Mucosa of rectum (tissue), 2 donors: ENCODE data around the gene SAMM50.
A peak's percentile ranks its signal among the peaks of the same experiment; 100 is the strongest.

ENCODE experiments used
- H3K27ac ChIP-seq, 2 donors: one replicate each; pipeline ENCODE4 v1.7.0; 2013; ENCODE audit warnings: inconsistent platforms in 2 of 2, low read depth in 2 of 2, low read length in 2 of 2
- H3K27me3 ChIP-seq, 2 donors: one replicate each; pipeline ENCODE4 v1.7.0; 2013; ENCODE audit warnings: low read length in 2 of 2; ENCODE audit not compliant: control insufficient read depth in 2 of 2, insufficient read depth in 2 of 2
- H3K36me3 ChIP-seq, 2 donors: one replicate each; pipeline ENCODE4 v1.7.0; 2013; ENCODE audit warnings: low read length in 2 of 2; ENCODE audit not compliant: control insufficient read depth in 2 of 2, insufficient read depth in 2 of 2
- H3K4me1 ChIP-seq, 2 donors: one replicate each; pipeline ENCODE4 v1.7.0; 2013; ENCODE audit warnings: low read length in 2 of 2, mild to moderate bottlenecking in 1 of 2; ENCODE audit not compliant: control insufficient read depth in 2 of 2, insufficient read depth in 2 of 2
- H3K4me3 ChIP-seq, 2 donors: one replicate each; pipeline ENCODE4 v1.7.0; 2013; ENCODE audit warnings: low read length in 2 of 2
- H3K9ac ChIP-seq, 2 donors: one replicate each; pipeline ENCODE4 v1.7.0; 2013; ENCODE audit warnings: low read length in 2 of 2, low read depth in 1 of 2, mild to moderate bottlenecking in 1 of 2
- H3K9me3 ChIP-seq, 2 donors: one replicate each; pipeline ENCODE4 v1.7.0; 2013; ENCODE audit warnings: low read length in 2 of 2; ENCODE audit not compliant: control insufficient read depth in 2 of 2
- donor health status: healthy.
- donor health status: Normal muscosa, but diverticular disease.

The SAMM50 gene

GRCh38 chr22:43955040-43955882 is at the start of gene SAMM50:
TSS of gene SAMM50 (plus strand) at chr22:43955442. CDS start at chr22:43955578, 136 bp downstream.
- H3K27me3 ChIP-seq, result no peaks in the 10 kb centered on the region
- peak within 1 kb of the TSS; percentile 78 to 90 for H3K27ac ChIP-seq
- peaks cover 8 to 15% of the 10 kb centered on the region in 2 donors for H3K4me1 ChIP-seq
- peak within 1 kb of the TSS; percentile 88 to 96 for H3K4me3 ChIP-seq
- no peaks in the 10 kb centered on the region for H3K36me3 ChIP-seq
- no peaks in the 10 kb centered on the region for H3K9me3 ChIP-seq
- peak within 1 kb of the TSS; percentile 78 to 84 for H3K9ac ChIP-seq

- Histone ChIP-seq H3K9me3 (no peaks in the 10 kb centered on the region), H3K36me3 (no peaks in the 10 kb centered on the region), H3K27ac (no peak overlapping the region), H3K9ac (no peak overlapping the region), H3K27me3 (peaks cover 0 to 5% of the 10 kb centered on the region in 2 donors), H3K4me3 (no peak overlapping the region), H3K4me1 (no peaks in the 10 kb centered on the region)
Measured at GRCh38 chr22:43905681-43906080, 49.6 kb upstream of the SAMM50 start.

GRCh38 chr22:43909708-43910107 is 45.5 kb upstream of the SAMM50 start:
- Histone ChIP-seq H3K9me3 (no peaks in the 10 kb centered on the region), H3K36me3 (no peaks in the 10 kb centered on the region), H3K4me1 (no peaks in the 10 kb centered on the region), H3K27ac (no peak overlapping the region), H3K9ac (no peak overlapping the region), H3K27me3 (peaks cover 0 to 5% of the 10 kb centered on the region in 2 donors), H3K4me3 (no peak overlapping the region)

DNA sequence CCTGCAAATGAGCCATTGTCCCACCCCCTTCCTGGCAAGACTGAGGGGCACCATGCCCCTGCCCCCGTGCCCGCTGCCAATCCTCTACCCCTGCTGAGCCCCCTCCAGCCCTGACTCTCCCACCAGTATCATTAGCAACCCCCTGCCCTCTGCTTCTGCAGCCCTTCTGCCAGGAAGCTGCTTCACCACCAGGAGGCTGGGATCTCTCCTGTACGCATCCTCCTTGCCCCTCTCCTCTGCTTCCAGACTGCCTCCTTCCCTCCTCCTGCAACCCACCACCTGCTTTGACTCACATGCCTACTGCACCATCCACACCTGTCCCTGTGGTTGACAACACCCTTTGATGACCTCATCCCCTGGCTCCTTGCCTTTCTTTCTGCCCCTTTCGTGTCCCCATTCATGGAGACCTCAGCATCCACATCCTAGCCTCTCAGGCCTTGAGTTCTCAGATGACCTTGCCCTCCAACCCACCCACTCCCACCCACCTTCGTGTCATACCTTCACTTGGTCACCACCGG is 45.0 kb upstream of the SAMM50 start:
- Histone ChIP-seq H3K9me3 (no peaks in the 10 kb centered on the region), H3K27ac (no peak overlapping the region), H3K9ac (no peak overlapping the region), H3K27me3 (peaks cover 0 to 5% of the 10 kb centered on the region in 2 donors), H3K4me3 (no peak overlapping the region), H3K36me3 (no peaks in the 10 kb centered on the region), H3K4me1 (no peaks in the 10 kb centered on the region)

DNA sequence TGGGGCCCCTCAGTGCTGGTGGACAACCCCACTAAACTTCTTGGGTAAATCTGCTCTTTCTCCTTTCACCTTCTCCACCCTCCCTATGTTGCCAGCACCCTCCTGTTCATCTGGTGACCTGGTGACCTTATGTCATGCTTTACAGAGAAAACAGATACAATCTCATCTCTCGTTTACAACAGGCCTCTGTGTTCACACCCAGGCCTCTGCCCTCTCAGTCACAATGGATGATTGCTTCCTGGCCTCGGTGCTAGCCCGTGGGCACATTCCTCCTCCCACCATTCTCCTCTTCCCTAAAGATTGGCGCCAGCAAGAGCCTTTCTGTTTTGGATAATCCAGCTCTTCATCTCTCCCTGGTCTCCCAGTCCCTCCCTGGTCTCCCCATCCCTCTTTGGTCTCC is 43.9 kb upstream of the SAMM50 start:
- H3K9me3 ChIP-seq, result no peaks in the 10 kb centered on the region
- no peaks in the 10 kb centered on the region for H3K36me3 ChIP-seq
- no peak overlapping the region for H3K9ac ChIP-seq
- H3K27me3 ChIP-seq, result peaks cover 0 to 5% of the 10 kb centered on the region in 2 donors
- no peaks in the 10 kb centered on the region for H3K4me1 ChIP-seq
- H3K4me3 ChIP-seq, result no peak overlapping the region
- no peak overlapping the region for H3K27ac ChIP-seq

DNA sequence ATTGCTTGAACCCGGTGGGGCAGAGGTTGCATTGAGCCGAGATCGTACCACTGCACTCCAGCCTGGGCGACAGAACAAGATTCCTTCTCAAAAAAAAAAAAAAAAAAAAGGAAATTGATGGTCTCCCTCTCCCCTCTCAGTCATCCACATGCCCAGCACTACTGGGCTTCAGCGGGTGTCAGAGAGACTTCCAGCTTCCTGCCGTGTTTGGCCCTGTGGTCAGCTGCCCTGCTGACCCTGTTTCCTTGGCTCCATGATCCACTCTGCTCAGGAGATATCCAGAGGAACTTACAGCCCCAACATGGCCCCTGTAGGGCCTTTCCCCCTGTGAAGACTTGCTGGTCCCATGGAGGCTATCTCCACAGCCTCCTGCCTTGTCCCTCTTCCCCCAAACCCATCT is 37.7 kb upstream of the SAMM50 start:
- peaks cover 0 to 3% of the 10 kb centered on the region in 2 donors for H3K27me3 ChIP-seq
- H3K9ac ChIP-seq, result no peak overlapping the region

GRCh38 chr22:43919106-43919973 is 35.9 kb upstream of the SAMM50 start:
- Histone ChIP-seq H3K4me3 (no peak overlapping the region), H3K27ac (no peak overlapping the region), H3K4me1 (no peaks in the 10 kb centered on the region), H3K9me3 (no peaks in the 10 kb centered on the region), H3K27me3 (peaks cover 0 to 3% of the 10 kb centered on the region in 2 donors), H3K36me3 (no peaks in the 10 kb centered on the region), H3K9ac (no peak overlapping the region)

More for the DNA sequence above, 37.7 kb upstream of the SAMM50 start:
- H3K27ac ChIP-seq, result no peak overlapping the region
- H3K4me3 ChIP-seq, result no peak overlapping the region
- no peaks in the 10 kb centered on the region for H3K4me1 ChIP-seq
- no peaks in the 10 kb centered on the region for H3K36me3 ChIP-seq
- H3K9me3 ChIP-seq, result no peaks in the 10 kb centered on the region

DNA sequence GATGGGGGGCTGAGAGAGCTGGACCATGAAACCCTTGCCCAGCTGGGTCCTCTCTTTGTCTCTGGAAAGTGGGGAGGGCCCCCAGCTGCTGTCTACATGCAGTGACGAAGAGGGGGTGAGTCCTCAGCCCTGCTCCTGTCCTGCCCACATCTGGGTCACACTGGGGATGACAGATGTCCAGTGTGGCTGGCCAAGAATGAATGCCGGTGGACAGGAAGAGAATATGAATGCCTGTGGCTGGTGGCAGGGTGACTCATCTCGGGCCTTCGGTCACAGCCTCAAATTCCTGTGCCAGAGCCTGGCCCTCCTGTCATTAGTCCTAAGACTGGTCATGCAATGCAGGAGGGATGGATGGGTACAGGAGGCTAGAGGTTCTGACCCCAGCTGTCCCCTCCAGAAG is 33.9 kb upstream of the SAMM50 start:
- Histone ChIP-seq H3K27ac (no peak overlapping the region), H3K27me3 (peaks cover 5 to 10% of the 10 kb centered on the region in 2 donors), H3K4me1 (no peaks in the 10 kb centered on the region), H3K9ac (no peak overlapping the region), H3K36me3 (no peaks in the 10 kb centered on the region), H3K9me3 (no peaks in the 10 kb centered on the region), H3K4me3 (no peak overlapping the region)

DNA sequence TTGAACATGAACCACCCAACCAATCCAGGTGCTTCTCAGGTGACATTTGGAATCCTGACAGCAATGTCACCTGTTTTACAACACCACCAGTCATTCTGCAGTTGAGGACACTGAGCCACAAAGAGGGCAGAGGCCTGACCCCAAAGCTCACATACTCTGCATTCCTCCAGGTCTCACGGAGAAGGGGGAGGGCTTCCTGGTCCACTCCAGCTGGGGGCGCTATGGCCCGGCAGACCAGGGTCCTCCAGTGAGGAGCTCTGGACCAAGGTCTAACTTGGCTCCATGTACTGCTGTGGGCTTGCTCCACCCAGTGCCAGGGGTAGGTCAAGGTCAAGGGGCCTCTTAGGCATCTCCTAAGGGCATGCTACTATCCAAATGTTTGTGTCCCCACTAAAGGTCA is 33.1 kb upstream of the SAMM50 start:
- Histone ChIP-seq H3K9ac (no peak overlapping the region), H3K27me3 (peaks cover 5 to 10% of the 10 kb centered on the region in 2 donors), H3K9me3 (no peaks in the 10 kb centered on the region), H3K36me3 (no peaks in the 10 kb centered on the region), H3K4me1 (no peaks in the 10 kb centered on the region), H3K27ac (no peak overlapping the region), H3K4me3 (no peak overlapping the region)

DNA sequence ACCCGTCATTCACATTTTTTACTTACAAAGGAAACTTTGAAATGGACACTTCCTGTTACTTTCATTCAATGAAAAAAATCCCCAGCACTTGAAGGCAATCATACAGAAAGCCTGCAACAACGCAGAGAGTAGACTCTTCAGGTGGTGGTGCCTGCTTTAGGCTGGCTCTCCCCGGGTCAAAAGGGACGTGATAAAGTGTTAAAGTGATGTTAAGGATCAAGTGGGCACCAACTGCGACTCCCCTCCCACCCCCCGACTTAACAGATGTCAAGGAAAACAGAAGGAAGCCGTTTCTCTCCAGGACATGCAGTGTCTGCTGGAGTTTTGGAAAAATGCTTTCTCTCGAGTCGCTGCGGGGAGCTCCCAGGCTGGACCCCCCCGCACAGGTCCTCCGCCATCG is 32.1 kb upstream of the SAMM50 start:
- H3K27ac ChIP-seq, result no peak overlapping the region
- peaks cover 5 to 10% of the 10 kb centered on the region in 2 donors for H3K27me3 ChIP-seq
- peak overlapping the region; percentile 26 to 56 for H3K4me3 ChIP-seq
- no peaks in the 10 kb centered on the region for H3K4me1 ChIP-seq
- no peaks in the 10 kb centered on the region for H3K9me3 ChIP-seq
- H3K9ac ChIP-seq, result no peak overlapping the region
- no peaks in the 10 kb centered on the region for H3K36me3 ChIP-seq
